Epithelial cell of proximal tubule (primary cell): ENCODE results near the gene ZW10. TPM values are rescaled to one million over a fixed set of nuclear protein-coding genes. Genes with fewer than 3 reads are reported as not detected.
"Not testable (repeated sequence)": the region's sequence is repeated elsewhere in the genome, so short reads cannot be mapped to it uniquely, and the experiment has no call there.

Source experiments
- DNase-seq: peaks from one replicate; pipeline ENCODE4 v3.0.0-alpha.2; 2011; ENCODE audit warnings: low read depth
- H3K4me3 ChIP-seq: 2 replicates; pipeline ENCODE4 v1.5.1; 2011; ENCODE audit warnings: low read depth, mild to moderate bottlenecking, low read length
- CTCF ChIP-seq: conservative IDR thresholded peaks from 2 replicates; pipeline ENCODE4 v1.5.1; 2012; ENCODE audit warnings: low read depth, mild to moderate bottlenecking, low read length
- total RNA-seq: library from RNA; depleted of rRNA; stranded (reverse); fragments of >200 nt; gene quantifications from 2 replicates; pipeline ENCODE4 v1.2.3, GENCODE V29; 2015

The ZW10 gene
- total RNA-seq, 1 donor from 2014 or later = 16.3 TPM

GRCh38 chr11:113715882-113716625, 57.4 kb downstream of the ZW10 start:
- TF ChIP-seq CTCF = no peak
- no peak for DNase-seq
- no peak overlapping the region for H3K4me3 ChIP-seq

GRCh38 chr11:113715273-113715672, 58.2 kb downstream of the ZW10 start:
- TF ChIP-seq CTCF = no peak

GRCh38 chr11:113710989-113711388, 62.5 kb downstream of the ZW10 start:
- no peak overlapping the region for H3K4me3 ChIP-seq
- DNase-seq = no peak
- no peak for TF ChIP-seq CTCF

More at GRCh38 chr11:113715273-113715672, 58.2 kb downstream of the ZW10 start:
- DNase-seq = no peak
- no peak overlapping the region for H3K4me3 ChIP-seq

- H3K4me3 ChIP-seq = no peak within 1 kb of the TSS
- DNase-seq = no peak
- TF ChIP-seq CTCF = no peak
Measured at GRCh38 chr11:113705871-113706655, 67.4 kb downstream of the ZW10 start, which contains the start of gene TMPRSS5. Gene TMPRSS5, minus strand, starts transcription at chr11:113706308. Its CDS starts 84 bp downstream, at chr11:113706224.

GRCh38 chr11:113703551-113703950, 69.9 kb downstream of the ZW10 start:
- H3K4me3 ChIP-seq, DNase-seq: not testable (repeated sequence)

- no peak for DNase-seq
- H3K4me3 ChIP-seq = no peak overlapping the region
- TF ChIP-seq CTCF = no peak
Measured at GRCh38 chr11:113701491-113701890, 72.0 kb downstream of the ZW10 start.

- TF ChIP-seq CTCF = no peak
- no peak overlapping the region for H3K4me3 ChIP-seq
- no peak for DNase-seq
Measured at GRCh38 chr11:113698515-113698914, 75.0 kb downstream of the ZW10 start.
